Keratinocyte (primary cell): ENCODE measurements around the gene PRMT6. TPM values are rescaled to one million over a fixed set of nuclear protein-coding genes. Genes with fewer than 3 reads are reported as not detected.

Source experiments
- DNase-seq: peaks from one replicate; pipeline ENCODE4 v3.0.0-alpha.2; 2011; ENCODE audit warnings: low read depth, missing footprints, low spot score
- FAIRE-seq: peaks from 2 replicates; lab custom pipeline; 2011; peaks lifted over from hg19 to GRCh38; lab: Jason Lieb, UNC
- H2AFZ ChIP-seq: 2 replicates; pipeline ENCODE4 v1.6.0; 2012; ENCODE audit warnings: low read length, control low read depth, inconsistent platforms; ENCODE audit not compliant: control insufficient read depth
- H3K27ac ChIP-seq: 2 replicates; pipeline ENCODE4 v1.5.1; 2011; ENCODE audit warnings: low read length; ENCODE audit not compliant: control insufficient read depth, insufficient read depth
- H3K27me3 ChIP-seq: 3 replicates; pipeline ENCODE4 v1.6.0; 2011; ENCODE audit warnings: low read length; ENCODE audit not compliant: control insufficient read depth, insufficient read depth; ENCODE audit errors: extremely low read depth
- H3K36me3 ChIP-seq, 2 experiments: 2 replicates in 1 of 2; 3 replicates in 1 of 2; pipeline ENCODE4 v1.5.1; 2011; ENCODE audit warnings: low read length in 2 of 2, mild to moderate bottlenecking in 1 of 2; ENCODE audit not compliant: control insufficient read depth in 2 of 2, insufficient read depth in 2 of 2; ENCODE audit errors: extremely low read depth in 1 of 2
- H3K4me1 ChIP-seq: 3 replicates; pipeline ENCODE4 v1.5.1; 2011; ENCODE audit warnings: low read length; ENCODE audit not compliant: control insufficient read depth, insufficient read depth; ENCODE audit errors: extremely low read depth
- H3K4me2 ChIP-seq: 3 replicates; pipeline ENCODE4 v1.6.0; 2011; ENCODE audit warnings: low read depth, low read length; ENCODE audit not compliant: control insufficient read depth, insufficient read depth; ENCODE audit errors: extremely low read depth
- H3K4me3 ChIP-seq, 3 experiments: fragments of 200-600 bp in 1 of 3; sonication (generic) in 1 of 3; 2 replicates in 2 of 3; 3 replicates in 1 of 3; pipeline ENCODE4 v1.5.1; 2011 to 2016; ENCODE audit warnings: low read length in 3 of 3, mild to moderate bottlenecking in 3 of 3, control low read depth in 2 of 3, inconsistent platforms in 1 of 3, low read depth in 1 of 3, mixed read lengths in 1 of 3, mixed run types in 1 of 3, moderate library complexity in 1 of 3; ENCODE audit not compliant: control insufficient read depth in 2 of 3, insufficient read depth in 2 of 3; ENCODE audit errors: extremely low read depth in 1 of 3
- H3K79me2 ChIP-seq: 2 replicates; pipeline ENCODE4 v1.6.0; 2012; ENCODE audit warnings: low read length; ENCODE audit not compliant: control insufficient read depth, insufficient read depth
- H3K9ac ChIP-seq: 3 replicates; pipeline ENCODE4 v1.6.0; 2011; ENCODE audit warnings: low read length; ENCODE audit not compliant: control insufficient read depth, insufficient read depth; ENCODE audit errors: extremely low read depth
- H3K9me1 ChIP-seq: 3 replicates; pipeline ENCODE4 v1.6.0; 2011; ENCODE audit warnings: low read length; ENCODE audit not compliant: control insufficient read depth, insufficient read depth; ENCODE audit errors: extremely low read depth
- H3K9me3 ChIP-seq: 2 replicates; pipeline ENCODE4 v1.5.1; 2012; ENCODE audit warnings: low read depth, low read length; ENCODE audit not compliant: control insufficient read depth
- H4K20me1 ChIP-seq: 3 replicates; pipeline ENCODE4 v1.6.0; 2011; ENCODE audit warnings: low read length; ENCODE audit not compliant: control insufficient read depth, insufficient read depth; ENCODE audit errors: extremely low read depth
- CTCF ChIP-seq, 3 experiments: IDR thresholded peaks in 1 of 3; conservative IDR thresholded peaks in 1 of 3; optimal IDR thresholded peaks in 1 of 3; 2 replicates in 2 of 3; 3 replicates in 1 of 3; pipeline versions ENCODE3 to v1.5.1; 2011; ENCODE audit warnings: low read length in 3 of 3, mild to moderate bottlenecking in 3 of 3, moderate library complexity in 2 of 3, control low read depth in 1 of 3, inconsistent platforms in 1 of 3; ENCODE audit not compliant: insufficient read depth in 2 of 3; ENCODE audit errors: extremely low read depth in 1 of 3
- EZH2 ChIP-seq: IDR thresholded peaks from one replicate; pipeline ENCODE4 v1.6.1; 2012; ENCODE audit warnings: inconsistent platforms, mild to moderate bottlenecking, low read length, moderate library complexity
- dilution Hi-C: fragments of 300-500 bp; cut with MboI; formaldehyde crosslinking; loops from one replicate; pipeline ENCODE4 v1.7.0; 2020; ENCODE audit warnings: low sequenced_read_pairs; ENCODE audit not compliant: extremely low pct_ligation_motif_present
- polyA plus RNA-seq, 5 experiments: library from polyadenylated mRNA; depleted of rRNA in 3 of 5; stranded (reverse) in 3 of 5; stranded (forward) in 1 of 5; unstranded in 1 of 5; fragments of >200 nt; gene quantifications; 1 replicate in 1 of 5; 2 replicates in 3 of 5; 3 replicates in 1 of 5; pipeline versions ENCODE4 v1.2.1 to v1.2.3, GENCODE V29; 2011 to 2012; ENCODE audit warnings: missing spikeins in 2 of 5, low read depth in 1 of 5, low replicate concordance in 1 of 5

The PRMT6 gene
- polyA plus RNA-seq, 1 donor (not counting 4 experiments of a cell fraction or from before 2014, with no cell fraction given) = 12.0 TPM

GRCh38 chr1:107105914-107106313 is 49.4 kb downstream of the PRMT6 start:
- Histone ChIP-seq H4K20me1 (no peaks in the 10 kb centered on the region), H3K79me2 (no peaks in the 10 kb centered on the region), H3K27ac (no peak overlapping the region), H2AFZ (no peak overlapping the region), H3K9me1 (no peaks in the 10 kb centered on the region), H3K4me1 (no peaks in the 10 kb centered on the region), H3K9ac (no peak overlapping the region), H3K4me2 (no peak overlapping the region), H3K9me3 (no peaks in the 10 kb centered on the region), H3K4me3 (no peak overlapping the region), H3K36me3 (no peaks in the 10 kb centered on the region), H3K27me3 (no peaks in the 10 kb centered on the region)
- DNase-seq (no peak), FAIRE-seq (no peak)
- TF ChIP-seq EZH2 = no peak
- no peak for TF ChIP-seq CTCF (optimal IDR thresholded peaks at IDR 0.05 in 1 of 3, IDR thresholded peaks at IDR 0.05 in 1 of 3, conservative IDR thresholded peaks at IDR 0.05 in 1 of 3; ENCODE audit: extremely low read depth in 1 of 3, insufficient read depth in 2 of 3, low read length in 3 of 3)
- dilution Hi-C loops = no loop called here

Other genes with a start within 250 kb of the PRMT6 start
- gene NTNG1, start 84.4 kb downstream of the PRMT6 start, polyA plus RNA-seq = 3.2 to 8.5 TPM (median 8.1 TPM) in 3 replicates